Dermis microvascular lymphatic vessel endothelial cell (primary cell): Measurements from ENCODE around the gene EPHX1. TPM values are rescaled to one million over a fixed set of nuclear protein-coding genes. Genes with fewer than 3 reads are reported as not detected.

ENCODE experiments used
- DNase-seq, 2 donors: peaks; one replicate each; pipeline versions ENCODE4 v3.0.0 to v3.0.0-alpha.2; 2010; ENCODE audit warnings: low read depth in 2 of 2
- total RNA-seq: library from RNA; depleted of rRNA; stranded (reverse); fragments of >200 nt; gene quantifications from 2 replicates; pipeline ENCODE4 v1.2.1, GENCODE V29; 2014

EPHX1 gene
- total RNA-seq, 1 donor from 2014 or later, result 35.6 TPM

DNA sequence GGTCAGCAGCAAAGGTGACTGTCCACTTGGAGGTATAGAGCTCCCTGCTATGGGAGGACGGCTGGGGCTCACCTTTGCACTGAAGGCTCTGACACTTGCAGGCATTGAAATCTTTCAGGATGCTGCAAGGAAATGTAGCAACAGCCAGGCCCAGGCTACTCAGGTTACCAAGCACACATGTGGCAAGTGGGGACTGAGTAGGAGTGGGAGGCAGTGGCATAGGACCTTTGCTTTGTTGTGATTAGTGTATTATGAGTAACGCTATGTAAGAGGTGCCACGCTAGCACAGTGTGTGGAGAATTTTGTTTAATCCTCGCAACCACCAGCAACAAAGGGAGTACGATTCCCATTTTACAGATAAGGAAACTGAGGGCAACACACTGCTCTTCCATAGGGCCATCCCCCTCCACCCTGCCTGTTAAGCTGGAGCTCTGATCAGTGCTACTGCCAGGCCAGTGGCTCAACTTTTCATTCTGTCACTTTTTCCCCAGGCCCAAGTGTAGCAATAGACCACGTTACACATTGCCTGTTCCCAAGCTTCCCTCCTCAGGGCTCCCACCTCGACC is 51.0 kb downstream of the EPHX1 start:
- DNase-seq, result no peak

DNA sequence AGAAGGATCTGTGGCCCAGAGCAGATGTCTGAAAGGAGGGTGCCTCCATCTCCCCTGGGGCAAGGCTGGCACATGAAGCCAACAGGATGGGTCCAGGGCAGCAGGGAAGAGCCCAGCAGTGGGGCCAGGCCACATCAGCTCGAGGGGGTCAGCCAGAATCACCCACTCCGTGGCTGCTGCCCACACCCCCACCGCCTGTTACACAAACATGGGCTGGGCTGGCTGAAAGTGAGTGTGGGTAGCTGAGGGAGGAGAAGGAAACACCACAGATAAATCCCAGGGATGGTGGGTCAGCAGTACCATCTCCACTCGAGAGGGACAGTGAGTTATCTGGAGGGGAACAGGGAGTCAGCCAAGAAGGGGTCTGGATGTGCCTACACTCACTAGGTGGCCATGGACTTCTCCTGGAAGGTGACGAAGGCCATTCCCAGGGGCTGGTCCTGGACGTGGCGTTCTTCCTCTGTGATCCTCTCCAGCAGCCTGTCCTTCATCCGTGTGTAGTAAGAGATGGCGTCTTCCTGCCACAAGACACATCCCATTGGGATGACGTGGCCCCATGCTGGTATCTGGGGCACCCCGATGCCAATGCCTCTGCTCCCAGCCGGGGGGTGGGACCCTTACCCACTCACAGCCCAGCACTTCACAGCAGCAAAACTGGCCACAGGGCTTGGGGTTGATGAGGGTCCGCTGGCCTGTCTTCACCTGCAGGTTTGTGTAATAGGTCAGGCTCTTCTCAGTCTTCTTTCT is 52.1 kb downstream of the EPHX1 start:
- no peak for DNase-seq

DNA sequence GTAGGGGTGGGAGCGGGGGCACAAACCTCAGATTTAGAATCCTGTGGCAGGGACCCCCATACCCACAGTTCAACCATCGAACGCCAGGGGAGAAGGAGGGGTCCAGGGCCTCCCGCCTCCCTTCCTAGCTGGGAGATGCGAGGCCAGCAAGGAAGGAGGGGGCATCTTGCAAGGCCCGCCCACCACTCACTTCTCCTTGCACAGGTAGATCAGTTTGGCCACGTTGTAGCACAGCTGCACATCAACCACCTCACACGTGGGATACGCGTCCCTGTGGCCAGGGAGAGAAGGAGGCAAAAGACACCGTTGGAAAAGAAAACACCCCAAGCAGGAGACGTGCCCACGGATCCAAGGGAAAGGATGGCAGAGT is 52.6 kb downstream of the EPHX1 start:
- no peak for DNase-seq

DNA sequence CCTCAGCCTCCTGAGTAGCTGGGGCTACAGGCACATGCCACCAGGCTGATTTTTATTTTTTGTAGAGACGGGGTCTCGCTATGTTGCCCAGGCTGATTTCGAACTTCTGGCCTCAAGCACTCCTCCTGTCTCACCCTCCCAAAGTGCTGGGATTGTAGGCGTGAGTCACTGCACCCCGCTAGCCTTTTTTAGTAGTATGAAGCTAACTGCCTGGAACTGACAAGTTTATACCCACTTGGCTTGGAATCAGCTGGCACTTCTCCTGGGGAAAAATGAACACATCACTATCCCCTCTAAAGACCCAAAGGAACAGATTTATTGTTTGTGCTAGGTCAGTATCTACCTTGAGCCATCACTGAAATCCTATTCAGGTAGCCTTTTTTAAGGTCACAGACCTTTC is 53.2 kb downstream of the EPHX1 start:
- DNase-seq, result no peak

DNA sequence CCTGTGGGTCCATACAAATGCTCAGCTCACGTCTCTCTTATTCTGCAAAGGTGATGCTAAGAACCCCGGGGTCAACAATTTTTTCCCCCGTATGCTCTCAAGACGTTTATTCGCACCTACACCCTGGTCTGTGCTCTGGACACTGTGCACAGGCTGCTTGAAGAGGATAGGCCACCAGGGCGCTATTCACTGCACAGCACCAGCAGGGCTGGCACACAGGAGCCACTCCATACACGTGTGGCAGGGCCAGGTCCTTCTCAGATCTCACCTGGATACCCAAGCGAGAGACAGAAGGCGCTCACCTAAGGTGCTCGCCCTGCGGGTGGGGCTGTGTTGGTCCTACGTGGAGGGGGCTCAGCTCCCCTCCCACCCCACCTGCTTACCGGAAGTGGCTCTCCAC is 55.6 kb downstream of the EPHX1 start:
- DNase-seq, result no peak

DNA sequence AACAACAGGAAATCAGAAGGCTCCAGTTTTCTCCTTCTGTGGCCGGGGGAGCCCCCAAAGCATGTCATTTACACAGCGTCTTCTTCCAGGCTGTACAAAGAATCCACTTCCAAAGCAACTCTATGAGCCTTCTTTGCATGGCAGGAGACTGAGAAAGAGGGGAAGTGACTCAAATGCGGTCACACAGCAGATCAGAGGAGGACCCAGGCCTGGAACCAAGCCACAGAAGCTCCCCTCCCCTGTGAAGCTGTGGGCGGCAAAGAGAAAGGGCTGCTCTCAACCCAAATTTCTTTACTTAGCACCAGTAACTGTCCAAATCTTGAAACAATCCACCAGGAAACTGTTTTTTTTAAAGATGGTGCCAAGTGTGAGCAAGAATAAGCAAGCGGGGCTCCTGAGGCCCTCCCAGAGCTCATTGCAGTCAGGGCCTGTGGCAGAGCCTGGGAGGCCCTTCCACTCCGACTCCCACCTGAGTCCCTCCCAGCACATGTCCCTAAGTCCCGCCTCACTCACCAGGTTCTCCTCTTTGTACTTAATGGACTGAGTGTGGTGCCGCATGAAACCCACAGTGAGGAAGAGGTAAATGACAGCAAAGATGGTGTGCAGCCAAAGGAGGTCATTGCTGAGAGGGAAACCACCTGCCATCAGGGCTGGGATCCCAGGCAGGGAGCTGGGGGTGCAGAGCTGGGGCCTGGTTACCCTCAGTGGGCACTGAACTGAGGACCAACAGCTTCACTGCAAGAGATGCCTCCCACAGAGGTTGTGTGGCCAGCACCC is 56.3 kb downstream of the EPHX1 start:
- DNase-seq, result peak in 1 of 2 donors; percentile 70

DNA sequence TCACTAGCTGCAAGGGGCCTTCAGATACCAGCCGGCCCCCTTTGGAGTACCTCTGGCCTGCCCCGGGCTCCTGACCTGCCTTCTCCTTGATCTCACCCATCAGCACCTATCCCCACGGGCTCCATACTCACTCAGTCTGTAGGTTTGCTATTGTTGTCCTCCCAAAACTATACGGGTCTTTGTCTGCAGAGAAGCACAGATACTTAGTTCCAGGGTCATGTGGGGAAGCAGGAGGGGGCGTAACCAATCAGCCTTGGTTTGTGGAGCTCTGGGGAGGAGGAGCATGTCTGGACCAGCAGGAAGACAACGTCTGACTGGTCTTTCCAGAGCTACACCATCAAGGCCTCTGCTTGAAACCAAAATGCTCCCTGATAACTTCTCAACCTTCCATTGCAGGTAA is 57.1 kb downstream of the EPHX1 start:
- DNase-seq, result no peak

DNA sequence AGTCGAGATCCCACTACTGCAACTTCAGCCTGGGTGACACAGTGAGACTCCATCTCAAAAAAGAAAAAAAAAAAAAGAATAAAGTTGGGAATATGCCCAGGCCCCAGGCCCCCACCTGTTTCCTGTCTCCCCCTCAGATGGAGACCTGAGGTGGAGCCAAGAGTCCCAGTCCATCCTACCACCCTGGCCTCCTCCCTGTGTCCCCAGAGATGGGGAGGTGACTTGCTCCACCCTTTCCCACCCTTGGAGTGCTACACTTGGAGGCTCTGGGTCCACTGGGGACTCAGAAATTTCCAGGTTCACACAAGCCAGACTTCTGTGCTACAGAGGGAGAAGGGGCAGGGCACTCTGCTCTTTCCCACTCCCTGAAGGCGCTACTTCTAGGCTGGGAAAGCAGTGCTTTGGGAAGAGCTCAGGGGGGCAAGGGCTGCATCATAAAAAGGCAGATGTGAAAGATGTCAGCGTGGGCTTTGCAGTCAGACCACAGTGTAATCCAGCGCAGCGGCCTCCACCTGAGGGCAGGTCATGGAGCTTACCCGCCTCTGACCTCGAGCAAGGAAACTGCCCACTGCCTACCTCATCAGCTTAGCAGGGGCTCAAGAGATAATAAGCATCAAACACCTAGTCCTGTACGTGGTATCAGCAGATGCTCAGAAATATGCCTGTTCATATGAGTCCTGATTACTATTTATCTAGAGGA is 58.9 kb downstream of the EPHX1 start:
- no peak for DNase-seq

DNA sequence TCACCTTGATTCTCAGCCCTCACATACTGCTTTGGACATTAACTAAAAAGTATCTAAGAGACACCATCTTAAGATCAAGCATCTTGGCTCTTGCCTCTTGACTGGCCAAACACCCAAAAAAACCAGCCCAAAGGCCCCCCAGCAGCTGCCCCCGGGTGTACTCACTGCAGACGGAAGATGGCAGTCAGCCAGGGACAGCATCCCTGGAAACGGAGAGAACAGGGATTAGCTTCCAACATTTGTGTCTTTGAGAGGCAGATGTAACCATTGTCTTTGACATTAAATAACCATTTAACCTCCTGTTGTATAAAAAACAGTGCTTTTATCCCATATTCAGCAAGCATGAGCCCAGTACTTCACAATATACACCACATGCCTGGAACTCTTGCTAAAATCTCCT is 61.0 kb downstream of the EPHX1 start:
- no peak for DNase-seq

DNA sequence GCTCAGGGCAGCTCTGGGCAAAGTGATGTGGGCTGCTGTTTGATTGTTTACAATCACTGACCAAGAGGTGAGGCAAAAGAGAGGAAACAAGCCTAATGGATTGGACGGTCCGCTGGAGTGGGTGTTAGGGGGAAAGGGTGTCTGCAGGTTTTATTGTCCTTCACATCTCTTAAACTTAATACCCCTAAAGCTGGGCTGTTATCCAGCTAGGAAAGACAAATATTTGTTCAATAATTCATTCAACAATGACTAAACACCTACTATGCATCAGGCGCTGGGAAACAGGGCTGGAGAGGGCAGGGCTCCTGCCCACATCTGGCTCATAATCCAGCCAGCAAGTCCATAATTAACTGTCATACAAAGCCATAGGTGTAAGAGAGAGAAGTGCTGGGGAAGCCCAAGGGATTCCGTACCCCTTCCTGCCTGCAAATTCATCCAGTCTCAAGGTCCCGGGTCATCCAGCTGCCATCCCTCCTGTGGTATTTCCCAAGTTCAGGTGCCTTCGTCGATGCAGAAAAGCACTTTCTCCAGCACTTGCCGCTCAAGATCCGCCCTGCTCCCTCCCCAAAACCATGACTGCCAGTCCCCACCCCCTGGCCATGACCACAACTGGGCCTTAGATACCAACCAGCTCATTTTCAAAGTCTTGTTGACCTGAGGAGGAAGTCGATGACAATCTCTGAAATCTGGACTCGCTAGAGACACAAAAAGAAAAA is 61.6 kb downstream of the EPHX1 start:
- DNase-seq, result peak in 1 of 2 donors; percentile 38

DNA sequence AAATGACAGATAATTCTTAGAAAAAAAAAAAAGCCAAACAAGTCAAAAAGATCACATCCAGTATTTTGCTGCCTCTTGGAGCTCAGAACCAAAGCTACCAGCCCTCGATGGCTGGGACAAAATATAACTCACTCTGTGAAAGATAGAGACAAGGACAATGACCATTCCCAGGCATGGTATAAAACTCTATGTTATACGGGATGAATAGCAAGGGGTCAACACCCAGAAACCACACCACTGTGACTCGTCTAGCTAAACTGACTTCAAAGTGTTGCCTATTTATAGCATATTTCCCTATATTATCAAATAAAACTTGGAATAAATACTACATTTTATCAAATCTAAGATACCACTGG is 62.1 kb downstream of the EPHX1 start:
- DNase-seq, result no peak

DNA sequence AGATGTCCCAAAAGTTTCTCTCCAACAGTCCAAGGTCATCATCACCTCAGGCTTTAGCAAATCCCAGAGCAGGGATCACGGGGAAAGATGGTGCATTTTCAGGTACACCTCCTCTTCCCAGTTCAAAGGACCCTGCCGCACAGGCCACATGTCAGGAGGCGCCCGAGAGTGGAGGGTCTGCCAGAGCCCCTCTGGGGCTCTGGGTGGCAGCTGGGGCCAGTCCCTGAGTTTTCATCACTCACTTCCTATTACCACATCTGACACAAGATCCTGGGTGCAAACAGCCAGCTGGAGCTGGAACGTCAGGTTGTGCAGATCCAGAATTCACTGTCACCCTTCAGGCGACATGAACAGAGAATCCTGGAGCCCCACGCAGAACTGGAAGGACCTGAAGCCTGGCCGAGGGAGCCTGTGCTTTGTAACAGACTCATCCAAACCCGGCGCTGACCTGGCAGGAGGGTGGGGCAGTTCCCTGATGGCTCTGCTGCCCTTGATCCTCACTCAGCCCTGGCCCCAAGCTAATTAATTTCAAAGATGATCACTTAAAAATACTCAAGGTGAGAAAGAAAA is 63.4 kb downstream of the EPHX1 start:
- no peak for DNase-seq

DNA sequence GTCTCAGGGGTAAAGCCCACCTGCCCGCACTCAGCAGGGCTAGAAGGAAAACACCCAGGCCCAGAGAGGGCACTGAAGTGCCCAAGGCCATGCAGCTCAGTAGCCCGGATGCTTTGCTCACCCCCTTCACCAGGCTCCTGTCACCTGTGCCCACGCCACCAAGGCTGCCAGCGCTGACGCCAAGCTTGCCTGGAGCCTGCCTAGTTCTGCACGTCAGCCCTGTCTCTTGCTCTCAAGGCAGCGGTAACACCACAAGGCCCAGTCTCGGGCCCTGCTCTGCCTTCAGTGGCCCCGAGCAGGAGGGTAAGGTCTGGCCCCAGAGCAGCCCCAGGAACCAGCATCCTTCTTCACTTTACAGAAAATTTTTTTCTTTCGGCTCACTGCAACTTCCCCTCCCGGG is 64.5 kb downstream of the EPHX1 start:
- no peak for DNase-seq

DNA sequence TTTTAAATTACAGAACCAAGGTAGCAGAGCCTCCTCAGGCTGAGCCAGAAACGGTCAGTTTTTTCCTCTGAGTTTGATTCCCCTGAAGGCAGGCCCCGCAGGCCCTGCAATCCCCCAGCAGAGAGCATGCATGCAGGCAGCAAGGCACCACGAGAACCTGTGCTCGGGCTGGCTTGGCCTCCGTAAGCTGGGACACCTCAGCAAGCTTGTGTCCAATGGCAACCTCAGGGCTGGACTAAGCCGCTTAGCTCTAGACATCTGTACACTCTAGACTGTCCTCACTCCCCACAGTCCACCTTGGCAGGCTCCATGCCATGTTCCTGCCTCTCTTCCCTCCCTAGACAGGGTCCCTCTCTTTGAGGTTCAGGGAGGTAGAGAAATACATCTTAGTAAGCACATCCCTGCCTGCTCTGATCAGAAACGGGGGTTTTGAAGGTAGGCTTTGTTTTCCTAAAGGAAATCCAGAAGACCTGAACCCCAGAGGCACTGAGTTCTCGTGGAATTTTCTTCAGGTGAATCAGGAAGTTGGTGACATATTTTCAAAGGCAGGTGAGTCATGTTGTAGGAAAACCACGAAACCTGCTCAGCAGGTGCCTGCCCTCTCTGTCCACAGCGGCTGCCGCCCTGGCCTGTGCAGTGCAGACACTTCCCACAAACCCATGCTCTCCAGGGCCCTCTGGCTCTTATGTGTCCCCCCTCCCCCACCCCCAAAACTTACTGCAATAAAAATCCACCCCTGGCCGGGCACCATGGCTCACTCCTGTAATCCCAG is 65.3 kb downstream of the EPHX1 start:
- no peak for DNase-seq

DNA sequence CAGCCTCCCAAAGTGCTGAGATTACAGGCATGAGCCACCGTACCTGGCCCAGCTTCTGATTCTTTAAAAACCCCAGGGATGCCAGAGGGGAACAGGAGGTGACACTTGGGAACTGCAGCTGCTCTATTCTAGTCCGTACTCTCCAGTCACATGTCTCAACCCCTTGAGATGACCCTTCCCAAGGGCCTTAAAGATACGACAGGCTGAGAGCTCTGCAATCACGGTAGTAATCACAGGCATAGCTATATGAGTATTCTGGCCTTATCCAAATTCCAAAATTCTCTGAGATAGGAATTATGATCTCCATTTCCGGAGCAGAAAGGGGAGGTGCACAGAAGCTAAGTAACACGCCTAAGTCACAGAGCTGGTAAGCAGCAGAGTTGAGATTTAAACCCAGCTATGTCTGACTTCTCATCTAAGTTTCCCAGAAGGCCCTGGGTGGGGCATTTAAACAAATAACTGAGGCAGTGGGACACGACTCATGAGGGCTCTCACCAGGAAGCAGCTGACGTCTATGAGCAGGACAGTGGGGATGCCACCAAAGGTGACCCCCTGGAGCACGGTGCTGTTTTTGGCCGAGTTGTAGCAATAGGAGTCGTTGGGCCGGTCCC is 67.1 kb downstream of the EPHX1 start:
- DNase-seq, result no peak

DNA sequence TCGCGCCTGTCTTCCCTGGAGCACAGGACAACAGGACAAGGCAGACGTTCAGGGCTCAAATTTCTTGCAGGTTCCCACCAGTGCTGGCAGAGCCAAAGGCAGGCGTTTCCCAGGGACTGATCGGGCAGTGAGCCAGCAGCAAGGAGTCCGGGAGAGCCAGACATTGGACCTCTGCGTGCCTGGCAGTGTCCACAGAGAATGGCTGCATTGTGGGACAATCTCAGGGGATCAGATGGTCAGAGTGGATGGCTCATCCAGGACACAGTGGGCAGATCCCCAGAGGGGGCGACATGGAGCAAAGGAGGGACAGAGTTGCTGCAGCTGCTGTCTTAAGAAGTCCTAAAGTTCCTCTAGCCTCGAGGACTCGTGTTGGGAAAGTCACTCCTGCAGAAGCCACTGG is 67.7 kb downstream of the EPHX1 start:
- peak in 1 of 2 donors; percentile 50 for DNase-seq

DNA sequence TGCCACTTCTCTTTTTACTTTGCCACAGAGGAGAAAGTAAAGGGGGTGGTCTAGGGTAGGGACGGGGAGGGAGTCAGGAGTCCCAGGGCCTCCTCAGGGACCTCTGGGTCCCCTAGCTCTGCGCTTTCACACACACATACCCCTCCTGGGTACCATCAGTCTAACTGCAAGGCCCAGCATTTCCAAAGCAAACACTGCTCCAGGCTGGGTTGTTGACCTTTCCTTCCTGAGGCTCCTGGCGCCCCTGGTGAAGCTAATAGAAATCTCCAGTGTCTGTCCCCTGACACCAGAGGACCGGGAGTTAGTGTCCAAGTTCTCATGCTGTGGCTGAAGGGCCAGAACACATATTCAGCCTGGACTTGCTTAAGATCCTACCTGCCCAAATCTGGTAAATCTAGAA is 68.4 kb downstream of the EPHX1 start:
- DNase-seq, result no peak

DNA sequence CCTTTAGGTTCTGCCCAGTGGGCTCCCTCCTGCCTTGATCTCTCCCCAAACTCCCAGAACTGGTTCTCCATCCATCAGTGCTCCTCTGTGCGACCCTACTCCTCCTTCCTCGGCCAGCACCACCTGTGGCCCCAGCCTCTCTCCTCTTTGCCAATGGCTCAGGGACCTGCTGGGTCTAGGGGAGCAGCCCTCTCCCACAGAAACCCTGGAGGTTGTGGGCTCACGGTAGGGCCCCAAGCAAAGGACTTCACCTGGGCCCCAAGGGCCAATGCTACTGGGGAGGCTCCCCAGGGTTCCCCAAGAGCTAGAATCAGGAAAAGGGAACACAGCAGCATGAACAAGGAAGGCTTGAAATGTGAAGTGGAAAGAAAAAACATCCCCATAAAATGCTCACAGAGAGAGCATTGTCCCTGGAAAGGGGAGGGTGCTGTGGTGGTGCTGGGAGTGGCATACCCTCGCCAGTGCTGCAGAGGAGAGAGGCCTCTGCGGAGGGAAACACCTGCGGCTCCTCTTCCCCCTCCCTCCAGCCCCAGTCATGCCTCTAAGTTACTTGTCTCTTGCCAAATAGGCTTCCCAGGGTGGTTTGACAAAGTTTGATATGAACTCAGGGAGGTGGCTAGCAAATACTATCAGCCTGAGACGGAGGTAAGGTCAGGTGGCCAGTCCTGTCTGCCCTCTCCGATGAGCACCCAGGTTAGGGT is 69.7 kb downstream of the EPHX1 start:
- no peak for DNase-seq

DNA sequence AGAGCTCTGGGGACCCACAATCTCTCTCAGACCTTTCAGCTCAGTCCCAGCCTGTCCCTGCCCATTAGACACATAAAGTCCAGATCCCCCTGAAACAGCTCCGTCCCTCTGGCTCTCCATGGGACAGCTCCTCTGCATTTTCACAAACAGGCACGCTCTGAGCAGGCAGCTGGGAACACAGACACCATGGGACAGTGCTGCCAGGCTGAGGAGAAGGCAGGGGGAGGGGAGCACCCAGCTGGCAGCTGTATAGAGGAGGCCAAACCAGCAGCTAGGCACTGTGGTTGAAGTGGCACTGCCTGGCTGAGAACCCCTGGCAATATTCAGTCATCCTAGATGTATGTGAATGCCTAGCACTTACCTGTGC is 70.3 kb downstream of the EPHX1 start:
- no peak for DNase-seq

DNA sequence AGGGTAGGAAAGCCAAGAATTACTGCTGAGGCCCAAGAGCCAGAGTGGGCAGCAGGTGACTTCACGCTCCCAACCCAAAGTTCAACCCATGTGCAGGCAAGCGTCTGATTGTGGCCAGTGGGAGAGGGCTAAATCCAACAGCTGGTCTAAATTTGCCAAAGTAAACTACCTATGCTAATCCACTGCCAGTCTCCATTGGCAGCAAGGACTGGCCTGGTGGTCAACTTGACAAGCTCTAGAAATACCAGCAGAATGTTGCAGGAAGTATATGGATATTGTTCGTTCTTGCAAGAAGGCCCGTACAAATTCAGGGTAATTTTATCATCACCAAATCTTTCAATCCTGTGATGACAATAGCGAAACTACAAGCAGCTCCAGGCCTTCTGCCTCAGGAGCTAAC is 70.7 kb downstream of the EPHX1 start:
- DNase-seq, result no peak
